OCI-LY3 (cell line): ENCODE measurements around the gene TMEM106C.

Experiments
- H2AFZ ChIP-seq: fragments of 200-600, 300-600 bp; shearing (Covaris generic); 2 replicates; pipeline ENCODE4 v1.6.0; 2014; ENCODE audit warnings: antibody characterized with exemption, low read depth, low read length
- H3K27ac ChIP-seq: fragments of 200-600, 300-600 bp; sonication (generic); 2 replicates; pipeline ENCODE4 v1.5.1; 2014; ENCODE audit warnings: mild to moderate bottlenecking, low read length, moderate library complexity, mixed read lengths
- H3K27me3 ChIP-seq: fragments of 200-600, 300-600 bp; sonication (generic); 2 replicates; pipeline ENCODE4 v1.6.1; 2014; ENCODE audit warnings: low read depth, low read length, mixed read lengths
- H3K36me3 ChIP-seq: fragments of 200-600, 300-600 bp; sonication (generic); replicated peaks from 2 replicates; pipeline ENCODE3; 2014; ENCODE audit warnings: low read depth, low read length, mixed read lengths
- H3K4me1 ChIP-seq: fragments of 300-600, 200-600 bp; sonication (generic); 2 replicates; pipeline ENCODE4 v1.6.1; 2014; ENCODE audit warnings: low read length, mixed read lengths
- H3K4me2 ChIP-seq: fragments of 200-600, 300-600 bp; sonication (generic); 2 replicates; pipeline ENCODE4 v1.6.1; 2014; ENCODE audit warnings: low read length, mixed read lengths
- H3K4me3 ChIP-seq: fragments of 300-600, 200-600 bp; sonication (generic); 2 replicates; pipeline ENCODE4 v1.5.1; 2014; ENCODE audit warnings: antibody characterized with exemption, mild to moderate bottlenecking, low read length, moderate library complexity
- H3K79me2 ChIP-seq: fragments of 300-600, 200-600 bp; shearing (Covaris generic); 2 replicates; pipeline ENCODE4 v1.6.1; 2014; ENCODE audit warnings: mild to moderate bottlenecking, low read length, mixed read lengths
- H3K9ac ChIP-seq: fragments of 300-600, 200-600 bp; shearing (Covaris generic); 2 replicates; pipeline ENCODE4 v1.6.0; 2014; ENCODE audit warnings: mild to moderate bottlenecking, low read length, moderate library complexity
- H3K9me3 ChIP-seq: fragments of 200-600, 300-600 bp; shearing (Covaris generic); 2 replicates; pipeline ENCODE4 v1.6.1; 2014; ENCODE audit warnings: low read length, mixed read lengths; ENCODE audit not compliant: insufficient read depth
- H4K20me1 ChIP-seq: fragments of 200-600, 300-600 bp; sonication (generic); 2 replicates; pipeline ENCODE4 v1.6.1; 2016; ENCODE audit warnings: low read length, mixed read lengths; ENCODE audit not compliant: insufficient read depth
- EZH2phosphoT487 ChIP-seq: fragments of 200-600 bp; shearing (Covaris generic); IDR thresholded peaks from 2 replicates; pipeline ENCODE4 v1.6.1; 2018; ENCODE audit warnings: antibody characterized with exemption, mixed run types, low read depth
- TF ChIP-seq, protein P1 (sequence below): fragments of 200-600, 300-600 bp; sonication (generic); IDR thresholded peaks from 2 replicates; pipeline ENCODE4 v1.5.1; 2014; ENCODE audit warnings: antibody characterized with exemption, low read length, low read depth

Gene TMEM106C

DNA sequence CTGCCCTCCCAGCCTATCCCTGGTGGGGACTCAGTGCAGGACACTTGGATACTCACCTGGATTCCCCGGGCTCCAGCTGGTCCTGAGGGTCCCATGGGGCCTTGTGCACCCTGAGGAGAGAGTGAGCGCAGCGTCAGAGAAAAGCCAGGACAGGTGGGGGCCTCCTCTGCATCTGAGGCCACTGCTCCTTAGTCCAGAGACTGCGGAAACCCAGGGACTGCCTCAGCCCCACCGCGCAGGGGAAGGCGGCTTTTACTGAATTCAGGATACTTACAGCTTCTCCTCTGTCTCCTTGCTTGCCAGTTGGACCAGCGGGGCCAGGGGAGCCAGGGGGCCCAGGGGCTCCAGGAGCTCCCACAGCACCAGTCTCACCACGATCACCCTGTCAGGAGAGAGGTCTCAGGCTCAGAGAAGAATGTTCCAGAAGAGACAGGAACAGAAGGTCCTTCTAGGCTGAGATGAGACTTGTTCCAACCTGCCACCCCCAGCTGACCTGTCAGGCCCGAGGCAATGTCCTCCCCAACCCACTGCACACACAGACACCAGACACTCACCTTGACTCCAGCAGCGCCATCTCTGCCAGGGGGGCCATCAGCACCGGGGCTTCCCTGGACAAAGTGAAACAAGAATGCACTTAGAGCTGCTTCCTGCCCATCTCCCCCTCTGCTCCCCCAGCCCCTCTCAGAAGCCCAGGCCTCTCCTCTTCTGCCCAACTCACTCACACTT is 13.8 kb downstream of the TMEM106C start:
- Histone ChIP-seq H3K4me2 (no peak overlapping the region), H2AFZ (no peak overlapping the region), H3K36me3 (no peaks in the 10 kb centered on the region), H3K27me3 (no peaks in the 10 kb centered on the region), H3K27ac (no peak overlapping the region), H3K79me2 (no peaks in the 10 kb centered on the region), H4K20me1 (no peaks in the 10 kb centered on the region), H3K9ac (no peak overlapping the region), H3K9me3 (no peaks in the 10 kb centered on the region), H3K4me3 (no peak overlapping the region), H3K4me1 (no peaks in the 10 kb centered on the region)
- TF ChIP-seq, protein P1, sequence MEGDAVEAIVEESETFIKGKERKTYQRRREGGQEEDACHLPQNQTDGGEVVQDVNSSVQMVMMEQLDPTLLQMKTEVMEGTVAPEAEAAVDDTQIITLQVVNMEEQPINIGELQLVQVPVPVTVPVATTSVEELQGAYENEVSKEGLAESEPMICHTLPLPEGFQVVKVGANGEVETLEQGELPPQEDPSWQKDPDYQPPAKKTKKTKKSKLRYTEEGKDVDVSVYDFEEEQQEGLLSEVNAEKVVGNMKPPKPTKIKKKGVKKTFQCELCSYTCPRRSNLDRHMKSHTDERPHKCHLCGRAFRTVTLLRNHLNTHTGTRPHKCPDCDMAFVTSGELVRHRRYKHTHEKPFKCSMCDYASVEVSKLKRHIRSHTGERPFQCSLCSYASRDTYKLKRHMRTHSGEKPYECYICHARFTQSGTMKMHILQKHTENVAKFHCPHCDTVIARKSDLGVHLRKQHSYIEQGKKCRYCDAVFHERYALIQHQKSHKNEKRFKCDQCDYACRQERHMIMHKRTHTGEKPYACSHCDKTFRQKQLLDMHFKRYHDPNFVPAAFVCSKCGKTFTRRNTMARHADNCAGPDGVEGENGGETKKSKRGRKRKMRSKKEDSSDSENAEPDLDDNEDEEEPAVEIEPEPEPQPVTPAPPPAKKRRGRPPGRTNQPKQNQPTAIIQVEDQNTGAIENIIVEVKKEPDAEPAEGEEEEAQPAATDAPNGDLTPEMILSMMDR = no peak
- TF ChIP-seq EZH2phosphoT487 = no peak

GRCh38 chr12:47977772-47978597 is 14.6 kb downstream of the TMEM106C start:
- Histone ChIP-seq H3K79me2 (no peaks in the 10 kb centered on the region), H3K4me3 (no peak overlapping the region), H3K27me3 (no peaks in the 10 kb centered on the region), H3K9me3 (no peaks in the 10 kb centered on the region), H2AFZ (no peak overlapping the region), H3K27ac (no peak overlapping the region), H3K9ac (no peak overlapping the region), H4K20me1 (no peaks in the 10 kb centered on the region), H3K4me1 (no peaks in the 10 kb centered on the region), H3K4me2 (no peak overlapping the region), H3K36me3 (no peaks in the 10 kb centered on the region)
- no peak for TF ChIP-seq EZH2phosphoT487
- TF ChIP-seq, protein P1 = no peak

DNA sequence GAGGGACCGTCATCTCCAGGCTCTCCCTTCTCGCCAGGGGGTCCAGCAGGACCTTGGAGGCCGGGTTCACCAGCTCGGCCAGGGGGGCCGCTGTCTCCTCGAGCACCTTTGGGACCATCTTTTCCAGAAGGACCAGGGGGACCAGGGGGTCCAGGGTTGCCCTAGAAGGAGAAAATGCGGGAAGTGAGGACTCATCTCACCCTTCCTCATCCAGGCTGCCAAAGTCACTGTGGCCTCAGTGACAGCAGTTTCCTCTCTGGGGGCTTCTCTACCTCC is 15.1 kb downstream of the TMEM106C start:
- no peaks in the 10 kb centered on the region for H3K36me3 ChIP-seq
- H3K9ac ChIP-seq = no peak overlapping the region
- no peak for TF ChIP-seq EZH2phosphoT487
- TF ChIP-seq, protein P1 = no peak
- no peaks in the 10 kb centered on the region for H3K27me3 ChIP-seq
- no peak overlapping the region for H3K4me2 ChIP-seq
- no peaks in the 10 kb centered on the region for H3K4me1 ChIP-seq
- H3K9me3 ChIP-seq = no peaks in the 10 kb centered on the region
- no peak overlapping the region for H2AFZ ChIP-seq
- no peak overlapping the region for H3K4me3 ChIP-seq
- H3K27ac ChIP-seq = no peak overlapping the region
- H3K79me2 ChIP-seq = no peaks in the 10 kb centered on the region
- no peaks in the 10 kb centered on the region for H4K20me1 ChIP-seq

DNA sequence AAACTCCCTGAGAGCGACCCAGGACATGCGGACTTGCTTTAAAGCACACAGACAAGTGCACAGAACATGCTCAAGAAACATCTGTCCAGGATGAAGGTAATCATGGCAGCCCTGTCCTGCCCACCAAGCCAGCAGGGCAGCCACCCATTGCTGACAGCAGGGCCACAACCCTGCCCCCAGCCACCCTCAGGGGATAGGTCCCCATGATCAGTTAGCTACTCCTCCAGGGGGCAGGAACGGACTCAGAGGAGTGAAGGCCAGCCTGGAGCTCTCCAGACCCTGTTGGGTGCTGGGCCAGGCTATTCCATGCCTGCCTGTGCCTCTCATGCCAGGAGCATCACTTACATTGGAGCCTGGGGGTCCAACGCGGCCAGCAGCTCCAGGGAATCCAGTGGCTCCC is 15.8 kb downstream of the TMEM106C start:
- Histone ChIP-seq H3K9ac (no peak overlapping the region), H3K79me2 (no peaks in the 10 kb centered on the region), H4K20me1 (no peaks in the 10 kb centered on the region), H2AFZ (no peak overlapping the region), H3K4me1 (no peaks in the 10 kb centered on the region), H3K9me3 (no peaks in the 10 kb centered on the region), H3K27ac (no peak overlapping the region), H3K4me2 (no peak overlapping the region), H3K36me3 (no peaks in the 10 kb centered on the region), H3K27me3 (no peaks in the 10 kb centered on the region), H3K4me3 (no peak overlapping the region)
- TF ChIP-seq EZH2phosphoT487 = no peak
- TF ChIP-seq, protein P1 = no peak
